CD4-positive, alpha-beta T cell treated with Interferon alpha-2 for 1 hour (primary cell): ENCODE data around the gene FBLIM1.
A peak's percentile ranks its signal among the peaks of the same experiment; 100 is the strongest.

Experiments
- DNase-seq, 2 donors: peaks; one replicate each; pipeline ENCODE4 v3.0.0-alpha.2; 2020 to 2022

Gene FBLIM1

GRCh38 chr1:15731735-15732685 lies 26.6 kb upstream of the FBLIM1 start:
- no peak for DNase-seq

- DNase-seq: no peak
Observed at GRCh38 chr1:15732686-15733081, 25.9 kb upstream of the FBLIM1 start.

GRCh38 chr1:15733218-15733725 lies 25.3 kb upstream of the FBLIM1 start:
- DNase-seq: no peak

- DNase-seq: no peak
Observed at GRCh38 chr1:15733726-15734226, 24.8 kb upstream of the FBLIM1 start.

GRCh38 chr1:15734296-15734695 lies 24.3 kb upstream of the FBLIM1 start:
- no peak for DNase-seq

GRCh38 chr1:15734901-15735300 lies 23.7 kb upstream of the FBLIM1 start:
- no peak for DNase-seq

GRCh38 chr1:15735304-15736037 lies 23.1 kb upstream of the FBLIM1 start:
- no peak for DNase-seq

- DNase-seq: no peak
Observed at GRCh38 chr1:15736038-15736891, 22.3 kb upstream of the FBLIM1 start, which contains the start of gene SLC25A34. SLC25A34 (plus strand) TSS chr1:15736258; CDS start chr1:15736486, 228 bp downstream.

- DNase-seq: no peak
Observed at GRCh38 chr1:15736892-15737261, 21.7 kb upstream of the FBLIM1 start.

GRCh38 chr1:15737324-15738319 lies 21.0 kb upstream of the FBLIM1 start:
- no peak for DNase-seq

GRCh38 chr1:15738416-15739113 lies 20.0 kb upstream of the FBLIM1 start:
- DNase-seq: no peak

- DNase-seq: no peak
Observed at GRCh38 chr1:15739259-15739658, 19.3 kb upstream of the FBLIM1 start.

GRCh38 chr1:15739745-15740144 lies 18.9 kb upstream of the FBLIM1 start:
- no peak for DNase-seq

GRCh38 chr1:15740924-15741850 lies 17.4 kb upstream of the FBLIM1 start:
- DNase-seq: peak; percentile 63 to 68

- no peak for DNase-seq
Observed at GRCh38 chr1:15742339-15742801, 16.2 kb upstream of the FBLIM1 start, which contains the start of gene TMEM82. TMEM82 (plus strand) TSS chr1:15742499; CDS start chr1:15742560, 61 bp downstream.

- DNase-seq: no peak
Observed at GRCh38 chr1:15744122-15744679, 14.4 kb upstream of the FBLIM1 start.

GRCh38 chr1:15747378-15747777 lies 11.2 kb upstream of the FBLIM1 start:
- DNase-seq: no peak

GRCh38 chr1:15748264-15748663 lies 10.3 kb upstream of the FBLIM1 start:
- no peak for DNase-seq
